HG02943 (cell line): ENCODE measurements around the gene CASD1.

Experiments used
- ATAC-seq: cut with Tn5 transposase; IDR thresholded peaks from one replicate; pipeline ENCODE4 v1.9.1; 2021; ENCODE audit warnings: mild to moderate bottlenecking, low read depth, moderate library complexity; ENCODE audit not compliant: unreplicated experiment

Gene CASD1

DNA sequence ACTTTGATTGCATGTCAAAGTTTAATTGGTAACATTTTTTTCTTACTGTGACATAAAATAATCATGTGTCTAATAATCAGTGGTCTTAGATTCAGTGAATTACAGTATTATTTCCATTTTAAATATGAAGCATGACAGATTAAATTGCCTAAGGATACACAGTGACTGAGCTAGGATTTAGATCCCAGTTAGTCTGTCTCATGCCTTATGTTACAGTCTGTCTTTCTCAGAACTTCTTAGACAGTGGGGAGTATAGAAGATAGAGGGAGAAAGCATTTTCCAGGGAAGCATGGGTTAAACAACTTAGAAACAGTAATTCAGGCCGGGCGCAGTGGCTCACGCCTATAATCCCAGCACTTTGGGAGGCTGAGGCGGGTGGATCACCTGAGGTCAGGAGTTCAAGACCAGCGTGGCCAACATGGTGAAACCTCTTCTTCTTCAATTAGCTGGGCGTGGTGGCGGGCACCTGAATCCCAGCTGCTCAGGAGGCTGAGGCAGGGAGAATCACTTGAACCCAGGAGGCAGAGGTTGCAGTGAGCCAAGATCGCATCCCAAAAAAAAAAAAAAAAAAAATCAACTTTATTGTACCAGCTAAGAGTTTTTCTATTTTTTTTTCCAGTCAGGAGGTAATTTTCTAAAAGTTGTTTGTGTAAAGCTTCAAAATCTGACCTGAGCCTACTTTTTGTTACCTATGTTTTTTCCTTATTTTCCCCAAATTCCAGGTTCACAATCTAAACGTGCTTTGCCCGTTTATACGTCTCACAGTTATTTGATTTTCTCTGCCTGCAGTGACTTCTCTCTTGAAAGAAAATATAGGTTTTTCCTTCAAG lies 3.3 kb downstream of the CASD1 start:
- no peak for ATAC-seq

- ATAC-seq = no peak
Measured at GRCh38 chr7:94513565-94513860, 3.9 kb downstream of the CASD1 start.

DNA sequence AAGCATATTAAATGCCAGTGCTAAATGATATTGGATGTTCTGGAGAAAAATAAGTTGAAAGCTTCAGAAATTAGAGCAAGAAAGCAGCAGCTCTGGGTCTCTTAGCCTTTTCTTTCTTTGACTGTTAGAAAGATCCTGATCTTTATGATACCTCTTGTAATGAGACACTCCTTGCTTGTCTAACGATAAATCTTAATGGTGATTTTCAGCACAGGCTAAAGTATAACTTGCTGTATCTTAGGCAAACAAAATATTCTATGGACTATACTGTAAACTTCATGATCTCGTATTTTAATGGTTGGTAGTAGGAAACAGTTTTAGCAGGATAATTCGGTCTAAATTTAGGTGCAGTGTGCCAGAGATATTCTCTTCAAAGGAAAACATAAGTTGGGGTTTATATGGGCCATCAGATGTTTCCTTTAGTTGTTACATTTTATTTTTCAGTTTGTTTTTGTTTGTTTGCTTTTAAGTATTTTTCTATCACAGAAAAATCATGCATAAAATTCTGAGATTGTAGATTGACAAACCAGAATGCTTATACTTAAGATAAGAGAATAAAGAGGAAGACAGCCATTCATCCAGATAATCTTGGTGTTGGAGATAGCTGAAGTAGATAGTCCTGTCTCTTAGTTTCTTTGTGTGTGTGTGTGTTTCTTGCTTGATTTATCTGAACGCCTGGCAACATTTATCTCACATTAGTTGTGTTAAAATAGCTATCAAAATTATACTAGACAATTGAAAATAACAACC lies 4.7 kb downstream of the CASD1 start:
- no peak for ATAC-seq

DNA sequence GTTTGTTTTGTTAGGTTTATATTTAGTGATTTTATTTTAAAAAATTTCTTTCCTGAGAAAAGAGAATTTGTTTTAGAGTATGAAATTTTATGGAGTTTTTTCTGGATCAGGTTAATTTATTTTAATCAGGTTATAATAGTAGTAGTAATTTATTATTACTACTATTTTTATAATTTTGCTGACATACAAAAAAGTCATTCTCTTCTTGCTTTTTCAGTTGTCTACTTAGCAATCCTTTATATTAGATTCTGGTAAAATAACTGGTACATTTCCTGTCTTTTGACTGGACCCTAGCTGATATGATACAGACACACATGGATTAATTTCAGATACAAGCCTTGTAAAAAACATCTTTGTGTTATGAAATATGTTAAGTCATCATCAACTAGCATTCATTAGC lies 5.3 kb downstream of the CASD1 start:
- ATAC-seq = no peak

DNA sequence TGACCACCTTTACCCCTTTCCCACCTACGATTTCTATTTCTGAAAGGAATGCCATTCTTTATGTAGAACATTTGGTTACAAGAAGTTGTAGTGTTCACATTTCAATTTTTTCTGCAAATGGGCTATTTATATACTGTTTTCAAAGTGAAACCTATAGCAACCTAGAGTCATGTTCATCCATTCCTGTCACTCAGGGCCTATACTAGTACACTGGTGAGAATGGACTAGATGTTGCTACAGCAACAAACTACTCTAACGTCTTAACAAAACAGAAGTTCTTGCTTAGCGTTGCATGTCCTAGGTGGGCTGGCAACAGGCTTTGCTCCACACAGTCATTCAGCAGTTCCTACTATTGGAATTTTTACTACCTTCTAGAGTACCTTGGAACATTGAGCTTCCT lies 16.3 kb downstream of the CASD1 start:
- ATAC-seq = no peak

DNA sequence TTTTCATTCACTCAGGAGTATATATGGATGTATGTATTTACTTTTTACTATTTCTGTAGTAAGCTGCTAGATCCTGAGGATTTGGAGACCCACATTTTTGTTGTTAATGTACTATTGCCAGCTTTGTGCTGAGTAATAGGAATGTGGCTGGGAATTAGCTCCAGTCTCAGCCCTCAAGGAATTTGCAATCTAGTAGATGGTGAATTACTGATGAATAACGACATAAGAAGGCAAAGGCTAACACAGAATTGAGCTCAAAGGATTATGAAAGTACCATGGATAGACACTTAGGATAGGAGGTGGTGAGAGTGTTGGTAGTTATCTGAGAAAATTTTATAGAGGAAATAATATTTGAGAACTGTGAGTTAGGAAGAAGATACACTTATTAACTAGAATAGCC lies 19.9 kb downstream of the CASD1 start:
- ATAC-seq = no peak

- no peak for ATAC-seq
Measured at GRCh38 chr7:94530109-94530508, 20.5 kb downstream of the CASD1 start.

GRCh38 chr7:94532676-94533075 lies 23.1 kb downstream of the CASD1 start:
- ATAC-seq = no peak

GRCh38 chr7:94540428-94540827 lies 30.8 kb downstream of the CASD1 start:
- ATAC-seq = no peak

DNA sequence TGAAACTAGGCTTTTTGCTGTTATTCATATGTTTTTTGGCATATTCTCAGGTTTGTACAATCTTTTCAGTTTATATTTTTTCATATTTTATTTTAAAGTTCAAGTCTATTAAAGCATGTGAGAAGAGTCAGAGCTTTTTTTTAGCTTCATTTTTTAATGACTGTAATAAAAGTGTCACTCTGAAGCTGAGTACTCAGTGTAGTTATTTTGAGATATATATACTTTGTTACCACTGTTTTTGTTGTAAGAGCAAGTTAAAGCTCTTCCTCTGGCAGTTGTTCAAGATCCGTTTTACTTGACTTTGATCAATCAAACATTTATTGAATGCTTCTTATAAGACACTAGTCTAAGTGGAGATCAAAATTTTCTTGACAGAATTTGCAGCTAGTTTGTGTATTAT lies 37.5 kb downstream of the CASD1 start:
- no peak for ATAC-seq

GRCh38 chr7:94556028-94556427 lies 46.4 kb downstream of the CASD1 start:
- ATAC-seq = no peak

- no peak for ATAC-seq
Measured at GRCh38 chr7:94557215-94557614, 47.6 kb downstream of the CASD1 start.

- no peak for ATAC-seq
Measured at GRCh38 chr7:94559972-94560371, 50.4 kb downstream of the CASD1 start.

DNA sequence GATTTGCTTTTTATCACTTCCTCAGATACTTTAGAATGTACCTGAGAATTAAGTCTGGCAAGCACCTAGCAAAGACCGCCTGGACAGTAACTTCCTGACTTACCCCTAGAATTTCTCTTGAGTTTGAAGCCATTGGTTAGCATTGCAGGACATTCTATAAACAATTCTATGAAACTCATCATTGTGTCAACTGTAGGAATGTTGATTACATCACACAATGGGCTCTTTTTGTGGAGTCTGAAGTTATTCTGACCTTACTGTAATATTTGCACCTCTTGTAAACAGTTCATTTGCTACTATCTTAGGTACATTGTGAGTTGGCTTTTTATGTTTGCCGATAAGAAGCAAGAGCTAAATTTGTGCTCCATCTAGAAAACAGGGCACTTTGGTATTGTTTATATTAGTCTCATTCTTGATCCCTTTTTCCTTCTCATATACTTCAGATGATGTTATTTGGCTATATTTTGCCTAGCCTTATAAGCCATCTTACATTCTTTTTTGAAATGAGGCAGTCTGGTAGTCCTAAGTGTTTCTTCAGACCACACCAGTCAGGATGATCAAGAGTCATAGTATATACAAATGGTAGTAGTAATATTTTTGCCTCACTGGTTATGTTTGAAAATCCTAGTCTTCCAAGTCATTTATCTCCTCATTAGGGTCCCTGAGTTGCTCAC lies 52.4 kb downstream of the CASD1 start:
- ATAC-seq = no peak

- no peak for ATAC-seq
Measured at GRCh38 chr7:94562525-94562924, 52.9 kb downstream of the CASD1 start.

- no peak for ATAC-seq
Measured at GRCh38 chr7:94565247-94565894, 55.8 kb downstream of the CASD1 start.

DNA sequence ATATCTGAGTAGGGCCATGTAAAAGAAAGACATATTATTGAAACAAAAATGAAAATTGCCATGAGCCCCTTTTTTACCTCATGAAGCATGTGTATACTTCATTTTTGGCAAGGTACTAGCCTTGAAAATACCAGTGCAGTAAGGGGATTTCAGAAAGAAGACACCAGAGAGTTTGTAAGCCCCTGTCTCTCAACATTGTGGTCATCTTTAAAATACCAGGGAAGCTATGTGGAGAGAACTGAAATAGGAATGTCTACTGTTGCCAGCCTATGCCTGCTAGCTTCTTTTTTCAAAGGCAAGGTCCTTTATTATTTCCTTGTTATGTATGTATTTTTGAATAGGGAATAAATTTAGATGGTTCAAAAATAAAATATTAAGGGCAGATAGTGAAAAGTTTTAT lies 57.8 kb downstream of the CASD1 start:
- ATAC-seq = no peak

- ATAC-seq = no peak
Measured at GRCh38 chr7:94571816-94572215, 62.2 kb downstream of the CASD1 start.

- ATAC-seq = no peak
Measured at GRCh38 chr7:94575646-94576045, 66.0 kb downstream of the CASD1 start.

DNA sequence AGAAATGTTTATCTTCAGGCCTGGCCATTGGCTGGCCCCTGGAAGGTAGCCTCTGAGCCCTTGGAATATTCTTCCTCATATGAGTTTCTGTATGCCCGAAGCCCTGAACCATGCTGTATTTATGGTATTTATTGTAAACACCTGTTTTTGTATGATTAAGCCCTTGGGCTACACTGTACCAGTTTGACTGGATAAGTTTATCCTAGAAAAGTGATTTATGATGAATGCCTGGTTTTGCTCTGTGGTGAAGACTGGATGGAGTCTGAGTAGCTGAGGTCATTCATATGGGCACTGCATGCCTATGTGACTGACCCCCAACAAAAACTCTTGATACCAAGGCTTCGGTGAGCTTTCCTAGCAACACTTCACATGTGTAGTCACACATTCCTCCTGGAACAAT lies 66.7 kb downstream of the CASD1 start:
- no peak for ATAC-seq

DNA sequence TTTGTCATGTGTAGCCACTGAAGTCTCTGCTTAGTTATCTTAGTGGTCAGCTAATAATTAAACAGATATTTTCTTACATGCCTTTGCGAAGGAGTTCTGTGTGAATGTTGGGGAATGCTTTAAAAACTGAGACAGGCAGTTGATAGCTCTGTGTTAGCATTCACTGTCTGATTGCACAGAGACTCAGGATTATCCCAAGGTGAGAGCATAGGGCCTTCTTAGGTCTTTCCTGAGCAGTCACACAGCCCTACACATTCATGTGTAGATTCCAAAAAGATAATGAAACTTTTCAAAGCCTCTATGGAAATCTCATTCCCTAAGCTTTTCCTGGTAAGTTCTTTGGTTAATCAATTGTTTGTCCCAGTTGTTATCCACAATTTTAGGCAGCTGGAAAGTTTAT lies 67.7 kb downstream of the CASD1 start:
- ATAC-seq = no peak
